Activated T-helper 9 cell treated with anti-CD3 and anti-CD28 coated beads, Interleukin-2, amount 50 U/mL, for 16 hours (primary cell): ENCODE results near the gene SUCNR1.
"Not testable (repeated sequence)": the region's sequence is repeated elsewhere in the genome, so short reads cannot be mapped to it uniquely, and the experiment has no call there.

Experiments used
- DNase-seq: peaks from one replicate; pipeline ENCODE4 v3.0.0-alpha.2; 2020; ENCODE audit warnings: low read depth

Gene SUCNR1

DNA sequence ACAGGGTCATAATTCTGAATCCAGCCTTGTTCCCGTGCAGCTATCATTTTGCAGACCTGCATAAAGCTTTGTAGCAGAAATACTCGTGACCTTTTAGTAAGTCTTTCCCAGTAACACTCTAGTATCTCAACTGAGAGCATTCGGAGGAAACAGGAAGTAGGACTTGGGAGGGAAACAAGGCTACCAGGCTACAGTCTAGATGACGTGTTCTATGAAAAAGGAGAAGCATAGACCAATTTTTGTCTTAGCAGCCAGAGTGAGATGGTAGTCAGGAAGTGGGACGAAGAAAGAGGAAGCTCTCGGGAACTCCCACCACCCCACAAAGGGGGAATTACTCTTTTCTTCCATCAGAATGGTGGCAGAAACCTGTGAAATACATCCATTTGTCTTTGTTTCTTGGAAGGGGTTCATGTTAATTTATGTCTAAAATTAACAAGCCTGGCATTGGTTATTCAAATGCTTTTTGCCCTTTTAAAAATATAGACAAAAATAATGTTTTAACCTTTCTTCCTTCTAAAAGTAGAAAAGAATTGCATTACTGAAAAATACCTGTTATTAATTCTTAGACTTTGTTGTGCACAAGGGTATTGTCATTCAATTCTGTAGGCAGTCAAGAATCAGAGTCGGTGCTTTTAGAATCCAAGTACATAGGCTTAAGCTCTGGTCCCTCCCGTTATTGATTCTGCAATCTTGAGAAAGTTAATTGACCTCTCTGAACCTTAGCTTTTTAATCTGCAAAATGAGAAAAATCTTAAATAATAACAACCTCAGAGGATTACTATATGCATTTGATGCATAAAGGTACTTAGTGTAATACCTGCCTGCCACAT lies 1.6 kb upstream of the SUCNR1 start:
- DNase-seq, result no peak

DNA sequence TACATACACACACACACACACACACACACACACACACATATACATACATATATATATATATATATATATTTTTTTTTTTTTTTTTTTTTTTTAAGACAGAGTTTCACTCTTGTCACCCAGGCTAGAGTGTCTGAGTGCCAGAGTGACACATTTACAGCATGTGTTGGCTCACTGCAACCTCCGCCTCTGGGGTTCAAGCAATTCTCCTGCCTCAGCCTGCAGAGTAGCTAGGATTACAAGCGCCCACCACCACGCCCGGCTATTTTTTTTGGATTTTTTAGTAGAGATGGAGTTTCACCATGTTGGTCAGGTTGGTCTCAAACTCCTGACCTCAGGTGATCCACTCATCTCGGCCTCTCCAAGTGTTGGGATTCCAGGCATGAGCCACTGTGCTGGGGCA lies 636 bp downstream of the SUCNR1 start:
- DNase-seq, result not testable (repeated sequence)

DNA sequence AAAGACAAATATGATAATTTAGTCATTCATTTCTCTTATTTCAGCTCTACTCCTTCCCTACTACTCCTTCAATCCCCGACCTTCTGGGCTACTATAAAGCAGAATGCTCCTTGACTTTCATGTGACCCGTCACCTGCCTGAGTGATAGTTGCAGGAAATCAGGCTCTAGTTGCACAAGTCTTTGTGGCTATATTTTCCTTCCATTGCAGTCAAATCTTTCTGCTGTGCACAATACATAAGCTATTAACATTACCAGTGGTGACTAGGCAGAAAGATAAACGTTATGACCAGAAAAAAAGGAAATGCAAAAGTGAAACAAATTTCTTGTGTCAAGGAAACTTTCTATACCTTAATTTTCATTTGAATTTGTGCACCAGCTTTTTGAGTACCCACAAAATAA lies 2.3 kb downstream of the SUCNR1 start:
- no peak for DNase-seq

DNA sequence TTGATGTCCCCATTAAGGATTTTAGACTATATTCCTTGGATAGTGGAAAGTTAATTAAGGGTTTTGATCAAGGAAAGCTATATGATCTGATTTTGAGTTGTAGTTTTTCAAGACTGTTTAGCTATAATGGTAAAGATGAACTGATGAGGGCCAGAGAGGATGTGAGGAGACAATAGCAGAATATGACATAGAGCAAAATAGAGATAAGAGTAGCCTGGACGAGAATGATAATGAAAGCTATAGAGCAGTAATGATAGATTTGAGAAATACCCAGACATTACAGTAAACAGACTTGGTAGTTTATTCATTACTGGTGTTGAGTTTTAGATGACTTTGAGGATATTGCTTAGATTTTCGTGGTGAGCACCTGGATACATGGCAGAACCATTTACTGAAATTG lies 3.8 kb downstream of the SUCNR1 start:
- no peak for DNase-seq

DNA sequence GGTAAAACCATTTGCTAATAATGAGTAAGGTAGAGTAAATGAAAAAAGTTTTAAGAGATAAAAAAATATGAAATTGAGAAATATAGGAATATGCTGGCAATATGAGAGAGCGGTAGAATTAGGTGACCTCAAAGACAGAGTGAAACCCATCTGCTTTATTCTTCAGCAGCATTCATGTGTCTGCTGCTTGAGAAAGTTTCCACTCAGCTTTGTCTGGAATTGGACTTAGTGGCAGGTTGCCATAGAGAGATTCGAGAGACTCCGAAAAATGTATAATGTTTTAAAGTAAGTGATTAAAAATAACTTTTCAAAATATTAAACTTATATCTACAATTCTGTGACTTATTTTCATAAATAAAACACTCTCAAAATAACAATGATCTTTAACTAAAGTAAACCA lies 5.0 kb downstream of the SUCNR1 start:
- no peak for DNase-seq

DNA sequence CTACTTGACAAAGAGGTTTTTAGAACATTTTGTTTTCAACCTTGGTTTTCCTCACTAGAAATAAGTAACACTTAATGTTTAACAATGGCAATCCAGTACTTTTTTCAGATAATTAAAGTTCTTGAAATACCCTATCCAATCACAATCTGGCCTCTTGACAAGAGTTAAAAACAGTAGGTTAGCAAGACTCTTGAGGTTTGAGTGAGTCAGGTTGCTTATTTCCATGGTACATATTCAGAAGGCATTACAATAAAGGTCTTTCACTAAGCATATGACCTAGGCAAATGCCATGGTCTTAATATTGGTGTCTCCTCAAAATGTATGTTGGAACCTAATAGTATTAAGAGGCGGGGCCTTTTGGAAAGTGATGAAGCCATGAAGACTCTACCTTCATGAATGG lies 5.6 kb downstream of the SUCNR1 start:
- no peak for DNase-seq

DNA sequence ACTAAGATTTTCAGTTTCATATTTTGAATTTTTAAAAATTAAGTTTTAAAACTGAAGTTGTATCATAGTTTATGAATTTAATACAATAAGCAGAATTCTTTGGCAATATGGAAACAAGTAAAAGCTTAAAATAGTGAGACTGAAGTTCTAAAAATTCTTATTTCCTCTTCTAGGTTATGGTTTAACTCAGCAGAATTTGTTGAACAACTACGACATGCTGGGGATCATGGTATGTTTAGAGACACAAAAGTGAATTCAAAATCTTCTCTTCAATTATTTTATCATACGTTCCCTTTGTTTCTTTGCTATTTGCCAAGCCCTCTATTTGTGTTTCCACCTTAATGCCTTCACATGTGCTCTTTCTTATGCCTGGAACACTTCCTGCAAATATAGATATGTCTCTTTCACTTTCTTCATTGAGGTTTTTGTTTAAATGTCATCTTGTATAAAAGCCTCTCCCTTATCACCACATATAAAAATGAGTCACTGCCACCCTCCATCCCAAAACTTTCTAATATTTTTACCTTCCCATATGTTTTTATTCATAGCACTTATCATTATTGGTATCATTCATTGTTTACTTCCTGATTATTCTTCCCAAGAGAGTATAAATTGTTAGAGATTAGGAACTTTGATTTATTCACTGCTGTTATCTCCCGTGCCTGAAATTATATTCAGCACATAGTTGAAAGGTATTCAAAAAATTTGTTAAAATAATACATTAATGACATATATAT lies 6.4 kb downstream of the SUCNR1 start:
- no peak for DNase-seq

DNA sequence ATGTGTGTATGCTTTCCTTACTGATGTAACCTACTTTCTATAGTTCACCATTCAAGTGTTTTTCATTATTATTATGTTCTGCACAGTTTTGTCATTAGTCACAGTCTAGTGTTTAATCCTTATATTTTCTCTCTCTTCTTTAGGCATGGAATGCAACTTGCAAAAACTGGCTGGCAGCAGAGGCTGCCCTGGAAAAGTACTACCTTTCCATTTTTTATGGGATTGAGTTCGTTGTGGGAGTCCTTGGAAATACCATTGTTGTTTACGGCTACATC lies 6.9 kb downstream of the SUCNR1 start:
- DNase-seq, result no peak

DNA sequence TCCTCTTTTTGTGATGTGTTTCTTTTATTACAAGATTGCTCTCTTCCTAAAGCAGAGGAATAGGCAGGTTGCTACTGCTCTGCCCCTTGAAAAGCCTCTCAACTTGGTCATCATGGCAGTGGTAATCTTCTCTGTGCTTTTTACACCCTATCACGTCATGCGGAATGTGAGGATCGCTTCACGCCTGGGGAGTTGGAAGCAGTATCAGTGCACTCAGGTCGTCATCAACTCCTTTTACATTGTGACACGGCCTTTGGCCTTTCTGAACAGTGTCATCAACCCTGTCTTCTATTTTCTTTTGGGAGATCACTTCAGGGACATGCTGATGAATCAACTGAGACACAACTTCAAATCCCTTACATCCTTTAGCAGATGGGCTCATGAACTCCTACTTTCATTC lies 7.7 kb downstream of the SUCNR1 start:
- no peak for DNase-seq

DNA sequence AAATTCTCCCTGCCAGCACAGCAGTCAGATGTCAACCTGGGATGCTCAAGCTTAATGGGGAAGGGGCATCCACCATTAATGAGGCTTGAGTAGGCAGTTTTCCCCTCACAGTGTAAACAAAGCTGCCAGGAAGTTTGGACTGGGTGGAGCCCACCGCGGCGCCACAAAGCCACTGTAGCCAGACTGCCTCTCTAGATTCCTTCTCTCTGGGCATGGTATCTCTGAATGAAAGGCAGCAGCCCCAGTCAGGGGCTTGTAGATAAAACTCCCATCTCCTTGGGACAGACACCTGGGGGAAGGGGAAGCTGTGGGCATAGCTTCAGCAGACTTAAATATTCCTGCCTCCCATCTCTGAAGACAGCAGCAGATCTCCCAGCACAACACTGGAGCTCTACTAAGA lies 12.0 kb downstream of the SUCNR1 start:
- DNase-seq, result not testable (repeated sequence)

DNA sequence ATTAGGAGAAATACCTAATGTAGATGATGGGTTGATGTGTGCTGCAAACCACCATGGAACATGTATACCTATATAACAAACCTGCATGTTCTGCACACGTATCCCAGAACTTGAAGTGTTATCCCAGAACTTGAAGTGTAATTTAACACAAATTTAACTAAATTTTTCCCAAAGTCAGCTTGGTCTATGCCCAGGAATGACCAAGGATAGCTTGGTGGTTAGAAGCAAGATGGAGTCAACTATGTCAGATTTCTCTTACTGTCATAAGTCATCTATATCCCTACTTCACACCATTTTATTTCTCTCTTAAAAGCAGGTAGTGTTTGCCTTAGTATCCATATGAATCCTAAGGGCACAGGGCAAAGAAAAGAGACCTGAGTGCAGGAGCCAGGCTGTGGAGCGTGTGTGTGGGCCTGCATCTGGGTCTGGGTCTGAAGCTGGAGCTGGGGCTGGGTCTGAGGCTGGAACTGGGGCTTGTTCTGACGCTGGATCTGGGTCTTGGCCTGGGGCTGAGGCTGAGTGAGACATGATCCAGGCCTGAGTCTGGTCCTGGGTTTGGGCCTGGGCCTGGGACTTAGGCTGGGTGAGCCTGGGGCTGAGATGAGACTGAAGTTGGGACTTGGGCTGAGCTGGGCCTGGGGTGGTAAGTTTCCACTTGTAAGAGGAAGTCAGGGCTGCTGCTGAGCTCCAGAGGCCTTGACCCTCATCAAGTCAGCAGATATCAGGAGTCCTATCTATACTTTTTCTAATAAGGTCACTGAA lies 14.2 kb downstream of the SUCNR1 start:
- not testable (repeated sequence) for DNase-seq

DNA sequence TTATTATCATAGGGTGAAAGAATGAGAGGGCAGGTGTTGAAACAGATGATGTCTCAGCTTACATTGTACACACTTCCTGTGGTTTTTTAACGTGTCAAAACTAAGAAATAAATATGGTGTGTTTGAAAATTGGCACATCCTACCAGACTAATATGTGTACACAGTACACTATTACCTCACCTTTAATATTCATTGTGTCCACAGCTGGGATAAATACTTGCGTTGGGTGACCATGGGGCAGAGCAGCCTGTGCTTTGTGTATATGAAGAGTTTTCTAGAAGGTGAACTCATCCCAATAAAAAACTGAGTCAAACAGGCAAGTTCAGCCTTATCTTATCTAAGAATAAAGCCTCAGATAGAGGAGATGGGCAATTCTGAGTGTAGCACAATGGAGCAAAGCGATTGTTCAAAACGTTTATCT lies 17.3 kb downstream of the SUCNR1 start:
- DNase-seq, result no peak

DNA sequence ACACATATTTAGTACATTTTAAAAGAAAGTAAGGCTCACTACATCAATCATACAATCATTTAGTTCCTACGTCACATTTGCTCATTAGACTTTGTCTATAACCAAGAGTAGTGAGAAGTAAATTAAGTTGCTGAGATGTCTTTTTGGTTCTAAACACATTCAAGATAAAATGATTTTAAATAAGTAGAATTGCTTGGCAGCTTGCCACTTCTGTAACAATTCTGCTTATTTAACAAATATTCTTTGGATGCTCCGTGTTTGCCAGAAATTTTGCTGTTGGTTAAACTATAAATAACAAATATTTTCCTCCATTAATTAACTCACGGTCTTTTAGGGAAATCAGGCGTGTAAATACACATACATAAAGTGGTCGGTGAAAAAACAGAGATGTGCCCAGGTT lies 18.3 kb downstream of the SUCNR1 start:
- no peak for DNase-seq

DNA sequence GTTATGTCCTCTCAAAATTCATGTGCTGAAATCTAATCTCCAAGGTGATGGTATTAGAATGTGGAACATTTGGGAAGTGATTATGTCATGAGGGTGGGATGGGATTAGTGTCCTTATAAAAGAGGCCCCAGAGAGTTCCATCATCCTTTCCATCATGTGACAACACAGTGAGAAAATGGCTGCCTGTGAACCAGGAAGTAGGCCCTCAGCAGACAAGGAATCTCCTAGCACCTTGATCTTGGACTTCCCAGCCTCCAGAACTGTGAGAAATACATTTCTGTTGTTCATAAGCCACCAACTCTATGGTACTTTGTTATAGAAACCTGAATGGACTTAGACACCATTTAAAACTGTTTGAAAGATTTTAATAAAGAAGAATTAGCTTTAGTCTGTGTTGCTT lies 20.8 kb downstream of the SUCNR1 start:
- no peak for DNase-seq

DNA sequence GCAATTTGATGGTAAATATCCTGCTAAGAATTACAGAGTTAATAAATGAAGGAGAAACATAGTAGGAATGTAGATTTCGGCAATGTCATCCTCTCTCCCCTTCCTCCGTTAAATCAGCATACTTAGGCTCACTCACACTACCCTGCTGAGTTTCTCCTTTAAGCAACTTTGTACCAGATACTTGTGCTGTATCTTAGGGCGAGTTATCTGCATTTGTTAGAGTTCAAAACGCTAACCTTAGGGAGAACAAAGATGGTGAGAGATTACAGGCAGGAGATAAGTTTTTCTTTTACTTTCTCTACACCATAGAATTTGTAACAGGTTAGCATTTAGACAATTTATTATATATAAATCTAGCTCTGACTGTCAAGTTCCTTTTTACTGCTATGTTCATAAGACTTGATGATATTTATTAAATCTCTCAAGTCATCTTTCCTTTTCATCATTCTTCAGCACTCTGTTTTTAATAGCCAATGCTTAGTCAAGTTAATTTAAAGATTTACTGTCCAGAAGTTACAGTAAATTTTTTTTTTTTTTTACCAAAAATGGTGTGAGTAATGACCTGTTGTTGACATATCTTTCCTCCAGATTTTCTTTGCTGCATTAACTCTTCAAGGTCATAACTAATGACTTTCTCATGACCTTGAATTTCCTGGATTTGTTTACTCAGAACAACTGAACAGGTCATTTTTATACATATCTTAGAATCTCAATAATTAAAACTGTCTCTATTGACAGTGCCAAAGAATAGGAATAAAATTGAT lies 22.2 kb downstream of the SUCNR1 start:
- DNase-seq, result no peak

DNA sequence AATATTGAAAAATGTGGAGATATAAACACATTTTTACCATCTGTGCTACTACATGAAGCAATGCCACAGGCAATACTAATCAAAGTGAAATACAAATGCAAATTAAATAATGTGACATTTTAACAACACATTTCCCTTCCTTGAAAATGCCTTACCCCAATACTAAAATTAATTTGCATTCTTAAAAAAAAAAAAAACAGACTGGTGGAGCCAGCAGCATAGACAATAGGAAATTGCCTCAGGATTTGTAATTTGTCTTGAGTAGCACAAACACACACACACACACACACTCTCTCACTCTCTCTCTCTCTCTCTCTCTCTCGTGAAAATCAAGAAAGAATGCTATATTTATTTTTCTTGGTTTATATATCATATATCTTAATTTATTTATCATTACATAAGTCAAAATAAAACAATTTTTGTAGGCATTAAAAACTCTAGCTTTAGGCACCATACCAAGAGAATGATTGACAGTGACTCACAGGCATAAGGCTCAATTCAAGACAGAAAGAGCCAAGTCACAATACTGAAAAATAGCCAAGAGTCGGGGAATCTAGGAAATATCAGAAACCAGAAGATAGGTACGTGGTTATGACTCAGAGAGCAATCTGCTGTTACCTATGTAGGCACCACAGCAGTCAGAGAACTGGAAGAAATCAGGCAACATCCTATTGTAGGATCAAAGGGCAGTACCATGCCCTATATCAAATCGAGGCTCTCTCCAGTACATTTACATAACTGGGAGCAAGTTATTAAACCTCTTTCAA lies 23.0 kb downstream of the SUCNR1 start:
- no peak for DNase-seq

DNA sequence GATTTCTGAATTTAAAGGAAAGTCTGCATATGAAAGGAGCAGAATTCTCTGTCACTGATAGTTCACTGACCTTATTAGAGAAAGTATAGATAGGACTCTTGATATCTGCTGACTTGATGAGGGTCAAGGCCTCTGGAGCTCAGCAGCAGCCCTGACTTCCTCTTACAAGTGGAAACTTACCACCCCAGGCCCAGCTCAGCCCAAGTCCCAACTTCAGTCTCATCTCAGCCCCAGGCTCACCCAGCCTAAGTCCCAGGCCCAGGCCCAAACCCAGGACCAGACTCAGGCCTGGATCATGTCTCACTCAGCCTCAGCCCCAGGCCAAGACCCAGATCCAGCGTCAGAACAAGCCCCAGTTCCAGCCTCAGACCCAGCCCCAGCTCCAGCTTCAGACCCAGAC lies 24.7 kb downstream of the SUCNR1 start:
- not testable (repeated sequence) for DNase-seq

DNA sequence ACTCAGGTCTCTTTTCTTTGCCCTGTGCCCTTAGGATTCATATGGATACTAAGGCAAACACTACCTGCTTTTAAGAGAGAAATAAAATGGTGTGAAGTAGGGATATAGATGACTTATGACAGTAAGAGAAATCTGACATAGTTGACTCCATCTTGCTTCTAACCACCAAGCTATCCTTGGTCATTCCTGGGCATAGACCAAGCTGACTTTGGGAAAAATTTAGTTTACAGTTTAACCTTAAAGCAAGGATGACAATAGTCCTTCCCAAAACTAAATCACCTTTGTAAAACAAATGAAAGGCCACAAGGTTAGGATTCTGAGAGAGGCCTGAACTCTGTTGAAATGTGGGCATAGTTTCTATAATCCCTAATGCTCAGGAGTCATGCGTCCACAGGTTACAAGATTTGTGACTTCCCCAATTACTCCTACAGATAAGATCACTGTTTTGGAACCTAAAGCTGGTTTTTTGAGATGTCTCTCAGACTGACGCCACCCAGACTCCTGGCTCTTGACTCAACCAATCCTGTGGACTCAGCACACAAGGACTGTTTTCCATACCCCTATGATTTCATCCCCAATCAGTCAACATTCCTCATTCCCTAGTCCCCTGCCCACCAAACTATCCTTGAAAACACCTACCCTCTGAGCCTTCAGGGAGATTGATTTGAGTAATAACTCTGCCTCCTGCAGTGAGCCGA lies 25.3 kb downstream of the SUCNR1 start:
- DNase-seq, result not testable (repeated sequence)

DNA sequence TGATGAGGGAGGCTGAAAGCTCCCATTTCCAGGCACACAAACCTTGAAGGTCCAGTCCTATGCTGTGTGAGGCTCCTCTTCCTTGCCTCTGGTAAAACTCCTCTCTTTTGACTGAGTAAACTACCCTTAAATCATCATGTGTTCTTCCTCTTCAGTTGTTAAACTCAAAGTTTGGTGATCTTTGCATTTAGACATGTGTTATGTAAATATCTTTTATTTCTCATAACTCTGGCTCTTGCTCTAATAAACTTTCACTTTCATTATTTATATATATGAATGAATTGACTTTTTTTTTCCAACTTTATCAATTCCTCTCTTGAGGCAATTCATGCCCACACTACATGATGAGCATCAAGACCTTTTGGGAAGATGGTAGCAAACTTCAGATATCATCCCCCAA lies 26.6 kb downstream of the SUCNR1 start:
- DNase-seq, result no peak

DNA sequence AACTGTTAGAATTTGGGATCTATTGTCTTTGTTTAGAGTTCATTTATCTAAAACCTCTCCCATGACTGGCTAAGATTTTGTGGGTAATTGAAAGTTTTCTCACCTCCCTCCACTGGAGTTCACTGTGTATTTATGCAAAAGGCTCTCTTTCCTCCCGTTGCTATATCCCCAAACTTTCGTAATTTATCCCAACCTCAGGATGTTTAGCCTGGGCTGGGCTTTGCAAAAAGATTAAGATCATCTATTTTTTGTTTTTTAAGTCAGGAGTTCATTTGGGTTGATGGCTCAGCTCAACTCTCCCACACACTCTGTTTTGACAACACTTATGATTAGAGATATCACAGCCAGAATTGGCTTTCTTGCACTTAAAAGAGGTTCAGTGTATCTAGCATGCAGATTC lies 27.0 kb downstream of the SUCNR1 start:
- DNase-seq, result no peak
